HG03025 (cell line): Measurements from ENCODE around the gene INO80B.
"Not testable (repeated sequence)": the region's sequence is repeated elsewhere in the genome, so short reads cannot be mapped to it uniquely, and the experiment has no call there.

Source experiments
- ATAC-seq: cut with Tn5 transposase; IDR thresholded peaks from one replicate; pipeline ENCODE4 v1.9.1; 2021; ENCODE audit warnings: mild to moderate bottlenecking, moderate library complexity; ENCODE audit not compliant: unreplicated experiment, low FRiP score

The INO80B gene

GRCh38 chr2:74454654-74455511, at the start of gene INO80B:
INO80B (plus strand) TSS chr2:74455087; CDS start chr2:74455117, 30 bp downstream.
- peak; percentile 38 for ATAC-seq

- no peak for ATAC-seq
These were observed 48.9 kb upstream of the INO80B start for GRCh38 chr2:74406035-74406434.

DNA sequence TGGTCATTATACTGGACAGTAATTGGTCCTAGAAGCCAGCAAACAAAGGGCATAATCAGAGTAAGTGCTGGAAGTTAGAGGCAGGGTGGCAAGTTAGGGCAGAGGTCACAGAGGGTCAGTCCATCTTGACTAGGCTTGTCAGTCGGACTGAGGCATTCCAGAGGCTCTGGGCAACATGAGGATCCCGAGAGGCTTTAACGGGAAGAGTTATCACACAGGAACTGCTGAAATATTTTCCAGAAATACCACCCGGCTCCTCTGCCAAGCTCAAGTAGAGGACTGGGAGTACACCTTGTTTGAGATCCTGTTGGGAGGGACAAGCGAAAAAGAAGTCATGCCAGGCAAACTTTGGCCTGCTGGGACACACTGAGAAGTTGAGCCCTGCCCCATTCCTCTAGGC, 47.2 kb upstream of the INO80B start:
- ATAC-seq: no peak

DNA sequence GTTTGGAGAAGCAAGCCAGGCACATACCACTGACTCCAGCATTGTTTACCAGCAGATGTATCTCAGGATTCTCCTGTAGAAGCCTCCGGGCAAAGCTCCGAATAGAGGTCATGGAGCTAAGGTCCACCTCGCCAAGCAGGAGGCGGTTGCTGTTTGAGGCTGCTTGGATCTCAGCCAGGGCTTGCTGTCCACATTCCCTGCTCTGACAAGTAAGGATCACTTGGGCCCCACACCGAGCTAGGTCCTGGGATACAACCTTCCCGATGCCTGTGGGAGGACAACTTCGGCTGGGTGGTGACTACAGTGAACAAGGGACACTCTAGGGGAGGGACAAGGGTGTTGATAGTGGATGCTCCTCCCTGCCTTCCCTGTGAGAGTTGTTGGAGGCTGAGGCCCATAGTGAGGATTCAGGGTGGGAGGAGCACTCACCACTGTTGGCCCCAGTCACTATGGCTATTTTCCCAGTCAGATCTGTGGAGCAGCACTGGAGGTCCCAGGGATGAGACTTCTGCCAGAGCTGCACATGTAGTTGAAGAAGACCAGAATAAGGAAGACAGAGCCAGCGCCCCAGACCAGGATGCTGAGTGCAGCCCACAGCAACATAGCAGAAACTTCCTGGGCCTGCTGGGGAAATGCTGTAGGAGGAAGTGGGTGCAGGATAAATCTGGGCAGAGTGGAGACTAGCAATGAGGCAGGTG, 41.7 kb upstream of the INO80B start:
- no peak for ATAC-seq

GRCh38 chr2:74414441-74414840, 40.4 kb upstream of the INO80B start:
- no peak for ATAC-seq

- ATAC-seq: no peak
These were observed 39.8 kb upstream of the INO80B start for GRCh38 chr2:74414881-74415761.

DNA sequence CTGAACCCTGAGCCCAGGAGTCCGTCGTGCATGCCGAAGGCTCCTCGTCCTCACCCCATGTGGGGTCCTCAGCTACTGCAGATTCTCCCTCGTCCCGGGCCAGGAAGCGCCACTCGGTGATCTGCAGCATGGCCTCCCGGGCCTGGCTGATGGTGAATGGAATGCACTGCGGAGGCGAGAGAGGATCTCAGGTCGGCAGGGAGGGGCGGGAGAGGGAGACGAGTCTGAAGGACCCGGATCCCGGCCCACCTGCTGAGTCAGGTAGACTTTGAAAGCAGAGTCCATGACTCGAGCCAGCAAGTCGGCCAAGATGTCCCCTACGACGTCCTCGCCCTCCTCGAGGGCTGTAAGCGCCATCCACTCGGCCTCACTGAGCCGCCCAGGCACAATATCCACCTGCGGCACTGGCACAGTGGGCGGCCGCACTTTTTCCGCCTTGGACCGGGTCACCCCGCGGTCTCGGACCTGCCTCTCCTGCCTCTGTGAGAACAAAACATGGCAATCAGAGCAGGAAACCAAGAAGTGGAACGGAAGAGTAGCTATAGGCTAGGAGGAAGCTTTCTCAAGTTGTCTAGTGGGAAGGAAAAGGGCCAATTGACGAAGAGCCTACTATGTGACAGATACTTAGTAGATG, 39.0 kb upstream of the INO80B start:
- no peak for ATAC-seq

DNA sequence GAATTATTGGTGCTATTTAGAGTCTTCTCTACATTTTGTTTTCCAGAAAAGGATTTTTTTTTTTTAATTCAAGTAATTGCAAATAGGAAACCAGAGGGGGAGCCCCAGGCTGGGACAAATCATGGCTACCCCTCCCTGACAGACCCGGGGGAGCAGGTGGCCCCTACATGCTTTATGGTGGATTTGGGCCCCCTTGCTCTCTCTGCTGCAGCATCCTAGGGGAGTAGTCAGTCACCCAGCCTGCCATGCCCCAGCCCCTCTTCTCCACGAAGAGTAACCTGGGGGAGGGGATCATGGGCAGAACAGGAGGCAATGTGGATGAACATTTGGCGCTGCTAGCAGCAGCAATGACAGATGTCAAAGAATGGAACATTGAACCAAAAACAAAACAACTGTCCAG, 38.1 kb upstream of the INO80B start:
- no peak for ATAC-seq

DNA sequence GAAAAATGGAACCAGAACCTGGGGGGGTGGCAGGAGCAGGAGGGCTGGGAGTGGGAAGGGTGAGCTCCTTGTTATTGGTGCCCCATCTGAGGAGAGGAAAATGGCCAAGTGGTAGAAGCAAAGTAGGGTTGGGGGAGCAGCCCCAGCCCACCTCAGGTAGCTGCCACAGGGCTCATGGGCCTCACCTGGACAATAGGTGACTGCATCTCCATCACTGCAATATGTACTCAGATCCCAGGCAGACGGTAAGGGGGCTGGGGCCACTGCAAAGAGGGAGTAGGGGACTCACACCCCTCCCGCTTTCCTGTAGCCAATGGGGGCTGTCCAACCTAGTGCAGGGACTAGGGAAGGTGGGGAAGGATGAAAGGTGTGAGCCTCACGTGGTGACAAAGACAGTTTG, 37.7 kb upstream of the INO80B start:
- no peak for ATAC-seq

GRCh38 chr2:74417763-74418162, 37.1 kb upstream of the INO80B start:
- ATAC-seq: no peak

- no peak for ATAC-seq
These were observed 36.6 kb upstream of the INO80B start for GRCh38 chr2:74418312-74418711.

- no peak for ATAC-seq
These were observed 35.5 kb upstream of the INO80B start for GRCh38 chr2:74419345-74419744.

DNA sequence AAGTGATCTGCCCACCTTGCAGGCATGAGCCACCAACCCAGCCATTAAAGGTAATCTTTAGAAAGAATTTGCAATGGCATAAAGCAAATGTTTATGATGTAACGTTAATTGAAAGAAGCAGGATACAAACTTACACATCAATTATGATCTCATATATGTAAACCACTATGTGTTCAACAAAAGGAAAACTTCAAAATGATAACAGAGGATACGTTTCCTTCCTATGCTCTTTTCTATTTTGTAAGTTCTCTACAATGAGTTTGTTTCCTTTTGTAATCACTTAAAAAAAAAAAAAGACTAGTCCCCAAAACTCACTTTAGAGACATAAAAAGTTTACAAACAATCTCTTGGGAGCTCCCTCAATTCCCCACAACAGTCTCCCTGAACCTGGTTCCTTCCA, 34.9 kb upstream of the INO80B start:
- ATAC-seq: no peak

GRCh38 chr2:74420443-74421103, 34.3 kb upstream of the INO80B start:
- ATAC-seq: not testable (repeated sequence)

- ATAC-seq: peak; percentile 85
These were observed 33.5 kb upstream of the INO80B start, which contains the start of the genes C2orf81 and WDR54 for GRCh38 chr2:74421221-74421870. C2orf81 (minus strand) TSS chr2:74421619; CDS start chr2:74421560, 59 bp downstream. WDR54 (plus strand) TSS chr2:74421730; CDS start chr2:74422154, 424 bp downstream.

- ATAC-seq: no peak
These were observed 31.4 kb upstream of the INO80B start for GRCh38 chr2:74423231-74424095.

DNA sequence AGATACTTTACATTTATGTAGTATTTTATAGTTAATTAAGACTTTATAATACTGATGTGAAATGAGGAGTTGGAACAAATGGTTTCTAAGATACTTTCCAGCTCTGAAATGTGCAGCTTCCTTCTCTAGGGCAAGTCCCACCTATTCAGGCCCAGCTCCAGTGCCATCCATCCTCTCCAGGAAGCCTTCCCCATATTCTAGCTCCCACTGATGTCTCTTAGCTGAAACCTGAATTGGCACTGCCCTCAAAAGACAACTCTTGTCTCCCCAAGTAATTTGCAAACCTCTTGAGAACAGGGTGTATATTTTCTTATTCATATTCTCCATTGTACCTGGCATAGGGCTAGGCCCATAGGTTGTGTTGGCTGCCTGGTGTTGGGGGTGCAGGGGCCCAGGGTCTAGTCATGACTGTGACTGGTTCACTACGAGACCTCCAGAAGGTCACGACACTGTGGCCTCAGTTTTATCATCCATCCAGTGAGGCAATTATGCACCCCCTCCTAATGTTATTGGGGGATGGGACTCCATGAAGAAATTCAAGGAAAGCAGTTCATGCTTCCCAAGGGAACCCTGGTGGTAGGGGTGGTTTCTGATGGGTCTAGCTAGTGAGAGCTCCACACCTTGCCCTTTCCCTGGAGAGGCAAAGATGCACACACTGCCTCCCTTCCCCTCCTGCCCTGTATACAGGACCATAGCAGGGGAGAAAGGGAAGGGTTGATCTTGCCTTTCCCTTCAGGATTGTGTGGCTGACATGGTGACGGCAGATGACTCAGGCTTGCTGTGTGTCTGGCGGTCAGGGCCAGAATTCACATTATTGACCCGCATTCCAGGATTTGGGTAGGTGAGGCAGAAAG, 30.5 kb upstream of the INO80B start:
- ATAC-seq: no peak
